ENCODE results near the gene SSBP3.

The SSBP3 gene

DNA sequence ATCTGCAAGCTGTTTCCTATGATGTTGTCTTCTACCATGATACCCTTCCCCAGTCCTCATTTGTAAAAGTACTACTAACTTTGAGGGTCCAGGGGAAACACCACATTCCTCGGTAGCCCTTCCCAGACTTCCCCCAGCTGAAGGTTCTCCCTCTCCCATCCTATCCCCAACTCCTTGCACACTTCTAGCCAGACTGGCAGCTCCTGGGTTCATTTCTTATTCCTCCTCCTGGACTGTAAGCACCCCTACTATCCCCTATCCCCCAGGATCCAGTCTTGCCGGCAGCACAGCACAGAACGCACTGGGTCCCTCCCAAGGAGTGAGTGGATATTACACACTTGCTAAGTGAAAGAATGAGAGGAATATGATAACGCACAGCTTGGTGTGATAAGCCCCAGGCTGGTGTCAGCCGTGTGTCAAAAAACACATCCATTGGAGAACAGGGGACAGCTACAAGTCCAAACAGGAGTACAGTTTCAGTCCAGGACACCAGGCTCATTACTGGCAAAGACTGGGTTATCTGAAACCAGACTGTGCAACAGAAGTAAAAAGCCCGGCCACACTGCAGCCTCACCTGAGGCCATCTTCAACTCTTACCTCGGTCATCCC is 100.2 kb downstream of the SSBP3 start:
- DNase-seq (ENCODE audit: low spot score), result no peak

DNA sequence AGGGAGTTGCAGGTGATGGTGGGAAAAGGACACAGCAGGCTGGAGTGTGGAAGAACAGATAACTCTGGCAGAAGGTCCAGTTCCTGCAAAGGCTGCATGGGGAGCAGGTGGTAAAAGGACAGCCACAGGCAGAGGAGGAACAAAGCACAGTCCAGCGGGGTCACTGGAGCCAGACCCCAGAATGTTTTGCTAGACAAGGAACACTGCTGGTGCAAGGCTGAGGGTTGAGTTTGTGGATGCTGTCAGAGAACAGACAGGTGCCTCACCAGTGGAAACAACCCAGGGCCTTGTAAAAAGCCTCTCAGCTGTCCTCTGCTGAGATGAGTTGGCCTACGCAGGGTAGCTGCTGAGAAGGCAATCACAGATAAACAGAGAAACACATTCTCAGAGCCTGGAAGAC is 101.7 kb downstream of the SSBP3 start:
- DNase-seq (ENCODE audit: low spot score), result no peak

DNA sequence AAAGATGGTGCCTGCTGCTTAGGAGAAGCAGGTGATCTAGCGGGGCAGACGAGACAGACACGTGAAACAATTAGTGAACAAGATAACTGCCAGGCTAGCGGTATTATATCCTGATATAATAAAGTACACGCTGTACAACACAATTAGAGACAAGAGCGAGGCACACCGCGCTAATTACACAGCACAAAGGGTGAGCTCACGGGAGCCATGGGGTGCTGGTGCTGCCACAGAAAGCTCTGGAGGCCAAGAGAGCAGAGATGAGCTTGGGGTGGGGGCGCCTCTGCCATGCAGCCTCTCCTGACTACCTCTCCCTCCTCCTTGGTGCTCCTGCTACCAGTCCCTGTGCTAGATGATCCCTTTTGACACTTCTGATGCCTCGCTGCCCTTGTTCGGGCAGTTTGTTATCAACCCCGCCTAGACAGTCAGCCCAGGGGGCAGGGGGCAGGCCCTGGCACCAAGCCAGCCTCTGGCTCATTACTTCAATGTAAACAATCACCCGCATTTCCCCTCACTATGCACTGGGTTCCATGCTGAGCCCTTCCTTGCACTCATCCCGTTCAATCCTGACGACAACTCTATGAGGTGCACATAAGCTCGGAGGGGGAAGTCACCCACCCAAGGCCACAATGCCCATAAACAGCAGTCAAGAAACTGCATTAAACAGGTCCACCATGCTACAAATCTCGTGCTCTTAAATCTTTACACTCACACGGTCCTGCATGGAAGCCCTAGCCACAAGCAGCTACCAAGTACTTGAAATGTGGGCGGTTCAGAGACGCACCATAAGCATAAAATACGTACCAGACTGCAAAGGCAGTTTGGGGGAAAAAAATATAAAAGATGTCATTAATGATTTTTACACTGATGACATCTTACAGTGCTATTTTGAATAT is 103.0 kb downstream of the SSBP3 start:
- DNase-seq (ENCODE audit: low spot score), result no peak

DNA sequence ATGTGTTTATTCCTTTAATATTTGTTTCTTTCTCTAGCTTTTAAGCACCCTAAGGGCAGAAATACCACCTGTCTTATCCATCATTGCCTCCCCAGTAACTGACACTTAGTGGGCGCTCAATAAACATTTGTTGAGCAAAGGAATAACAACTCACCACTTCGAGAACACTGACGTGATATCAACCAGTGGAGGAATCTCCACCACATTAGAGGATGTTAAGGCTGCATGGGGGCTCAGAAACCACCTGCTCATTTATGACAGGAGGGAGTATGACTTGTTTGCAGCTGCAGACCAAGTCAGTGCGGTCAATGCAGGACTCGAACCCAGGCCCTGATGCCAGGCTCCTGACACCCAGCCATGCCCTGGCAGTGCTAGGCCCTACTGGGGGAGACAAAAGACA is 103.6 kb downstream of the SSBP3 start:
- DNase-seq (ENCODE audit: low spot score), result no peak

DNA sequence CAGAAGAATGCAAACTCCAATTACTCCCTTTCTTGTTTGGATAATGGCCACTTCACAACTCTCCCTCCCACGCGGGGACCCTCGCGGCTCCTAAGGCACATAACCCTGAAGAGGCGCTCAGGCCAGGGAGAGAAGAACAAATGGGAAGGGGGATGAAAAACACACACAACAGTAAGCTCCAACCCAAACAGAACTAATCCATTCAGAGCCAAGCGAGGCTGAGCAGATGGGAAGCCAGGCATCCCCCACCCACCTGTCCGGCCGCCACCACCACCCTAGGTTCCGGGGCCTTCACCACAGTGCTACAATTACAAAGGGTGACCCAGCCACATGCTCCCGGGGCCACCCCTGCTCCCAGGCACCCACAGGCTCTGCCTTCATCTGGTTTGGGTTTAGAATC is 104.7 kb downstream of the SSBP3 start:
- DNase-seq (ENCODE audit: low spot score), result no peak

DNA sequence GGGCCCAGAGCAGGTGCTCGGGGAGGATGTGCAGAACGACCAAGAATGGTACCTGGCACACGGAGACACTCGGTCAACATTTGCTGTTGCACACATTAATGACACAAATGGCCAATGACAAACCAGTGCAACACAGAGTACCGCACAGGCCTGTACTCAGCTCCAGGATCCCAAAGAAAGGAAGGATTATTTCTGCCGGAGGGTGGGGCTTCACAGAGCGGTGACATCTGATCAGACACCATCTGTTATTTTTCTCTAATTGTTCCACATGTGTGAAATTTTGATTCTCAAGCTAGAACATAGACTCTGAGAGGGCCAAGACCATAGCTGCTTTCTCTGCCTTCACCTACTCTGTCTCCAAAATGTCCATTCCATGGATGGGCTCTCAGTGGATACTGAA is 105.8 kb downstream of the SSBP3 start:
- DNase-seq (ENCODE audit: low spot score), result no peak

DNA sequence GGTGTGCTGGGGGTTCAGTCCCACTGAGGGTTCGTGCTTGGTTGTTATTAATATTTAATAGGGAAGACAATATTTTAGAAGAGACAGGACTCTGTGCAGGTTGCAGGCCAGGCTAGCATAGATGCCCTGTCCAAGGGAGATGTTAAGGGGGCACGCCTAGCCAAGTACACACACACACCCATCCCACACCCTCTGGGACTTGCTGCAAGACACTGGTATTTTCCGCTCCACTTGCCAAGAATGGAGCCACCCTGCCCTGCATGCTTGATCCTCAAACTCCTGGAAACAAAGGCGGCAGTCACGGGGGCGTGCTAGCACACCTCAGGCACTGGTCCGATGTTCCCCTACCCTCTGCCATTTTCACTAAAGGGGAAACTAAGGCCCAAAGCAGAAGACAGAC is 107.2 kb downstream of the SSBP3 start:
- no peak for DNase-seq (ENCODE audit: low spot score)

DNA sequence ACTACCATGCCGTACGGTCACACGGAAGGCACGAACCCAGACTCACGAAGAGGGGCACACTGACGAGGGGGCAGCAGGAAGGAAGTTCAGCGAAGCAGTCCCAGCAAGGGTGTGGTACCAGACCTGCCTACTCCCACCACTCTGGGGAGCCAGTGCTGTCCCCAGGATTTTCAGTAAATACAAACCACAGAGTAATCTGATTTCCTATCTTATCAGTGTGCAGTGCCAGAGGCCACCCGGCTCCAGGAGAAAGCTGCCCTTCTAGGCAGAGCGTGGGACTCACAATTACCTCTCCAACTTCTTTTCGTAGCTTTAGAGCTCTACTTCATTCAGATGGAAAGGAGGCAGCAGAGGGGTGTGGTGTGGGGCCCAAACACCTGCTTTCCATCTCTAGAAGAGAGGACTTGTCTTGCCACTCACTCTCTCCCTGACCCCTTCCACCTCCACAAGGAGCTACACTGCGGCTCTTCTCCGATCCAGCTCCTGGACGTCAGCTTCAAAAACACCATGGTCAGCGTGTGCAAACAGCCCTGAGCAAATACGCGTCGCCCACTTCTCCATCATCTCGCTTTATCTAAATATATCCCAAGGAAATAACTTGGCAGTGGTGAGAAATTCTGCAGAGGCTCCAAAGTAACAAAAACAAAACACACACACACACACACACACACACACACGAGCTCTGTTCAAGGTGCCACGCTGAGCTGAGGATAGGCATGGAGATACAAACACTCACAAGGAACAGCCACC is 107.7 kb downstream of the SSBP3 start:
- DNase-seq (ENCODE audit: low spot score), result no peak

DNA sequence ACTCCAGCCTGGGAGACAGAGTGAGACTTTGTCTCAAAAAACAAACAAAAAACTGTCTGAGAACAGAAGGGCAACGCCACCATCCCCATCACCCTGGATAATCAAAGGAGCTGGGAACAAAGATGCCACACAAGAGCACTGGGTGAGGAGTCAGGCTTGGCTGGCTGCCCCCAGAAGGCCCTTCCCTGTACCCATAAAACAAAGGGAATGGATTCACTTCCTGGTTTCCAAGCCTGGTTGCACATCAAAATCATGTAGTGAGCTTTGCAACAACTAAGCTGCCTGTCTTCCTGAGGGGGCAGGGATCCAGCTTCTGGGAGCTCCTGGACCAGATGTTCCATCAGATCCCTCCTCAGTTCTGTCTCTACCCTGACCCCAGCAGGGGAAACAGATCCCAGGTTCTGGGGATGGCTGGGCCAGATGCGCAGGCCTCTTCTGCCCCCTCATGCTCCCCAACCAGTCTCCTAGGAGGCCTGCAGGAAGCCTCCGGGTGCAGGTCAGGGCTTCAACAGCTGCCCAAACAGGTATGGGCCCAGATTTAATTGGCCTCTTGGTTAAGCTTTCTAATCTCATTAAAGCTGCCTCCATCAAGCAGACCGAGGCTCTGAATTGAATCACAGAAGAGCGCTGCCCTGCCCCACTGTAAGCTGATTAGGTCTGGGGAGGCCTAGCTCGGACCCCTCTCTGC is 108.5 kb downstream of the SSBP3 start:
- peak; percentile 93 for DNase-seq (ENCODE audit: low spot score)

DNA sequence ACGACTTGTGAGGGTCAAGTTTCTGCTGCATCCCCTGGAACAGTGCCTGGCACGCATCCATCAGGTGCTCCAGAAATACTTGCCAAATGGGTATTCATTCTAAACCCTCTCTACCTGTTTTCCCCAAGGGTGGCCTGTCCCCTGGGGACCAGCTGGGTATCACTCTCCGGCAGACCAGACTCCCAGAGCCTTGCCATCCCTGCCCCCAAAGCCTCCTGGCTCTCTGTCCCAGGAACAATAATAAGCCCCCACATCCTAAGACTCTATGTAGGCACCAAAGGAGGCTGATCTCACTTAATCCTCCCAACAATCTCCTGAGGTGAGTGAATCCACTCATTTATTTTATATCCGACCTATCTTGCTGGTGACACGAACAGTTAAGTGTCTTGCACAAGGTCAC is 109.5 kb downstream of the SSBP3 start:
- no peak for DNase-seq (ENCODE audit: low spot score)

DNA sequence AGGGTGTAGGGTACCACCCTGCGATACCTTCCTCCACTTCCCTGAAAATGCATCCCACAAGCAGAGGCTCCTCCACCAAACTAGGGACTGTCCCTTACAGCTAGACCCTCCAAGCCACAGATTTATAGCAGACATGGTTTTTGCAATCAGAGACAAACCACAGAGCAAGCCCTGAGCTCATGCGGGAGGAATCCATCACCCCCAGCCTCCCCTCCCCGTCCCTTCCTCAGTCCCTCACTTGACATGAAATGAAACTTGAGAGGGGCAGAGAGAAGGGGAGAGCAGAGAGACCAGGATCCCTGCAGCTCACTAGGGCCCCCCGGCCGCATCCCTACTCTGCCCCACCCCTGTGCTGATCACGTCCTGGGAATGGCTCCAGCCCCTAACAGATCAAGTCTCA is 111.3 kb downstream of the SSBP3 start:
- DNase-seq (ENCODE audit: low spot score), result no peak

DNA sequence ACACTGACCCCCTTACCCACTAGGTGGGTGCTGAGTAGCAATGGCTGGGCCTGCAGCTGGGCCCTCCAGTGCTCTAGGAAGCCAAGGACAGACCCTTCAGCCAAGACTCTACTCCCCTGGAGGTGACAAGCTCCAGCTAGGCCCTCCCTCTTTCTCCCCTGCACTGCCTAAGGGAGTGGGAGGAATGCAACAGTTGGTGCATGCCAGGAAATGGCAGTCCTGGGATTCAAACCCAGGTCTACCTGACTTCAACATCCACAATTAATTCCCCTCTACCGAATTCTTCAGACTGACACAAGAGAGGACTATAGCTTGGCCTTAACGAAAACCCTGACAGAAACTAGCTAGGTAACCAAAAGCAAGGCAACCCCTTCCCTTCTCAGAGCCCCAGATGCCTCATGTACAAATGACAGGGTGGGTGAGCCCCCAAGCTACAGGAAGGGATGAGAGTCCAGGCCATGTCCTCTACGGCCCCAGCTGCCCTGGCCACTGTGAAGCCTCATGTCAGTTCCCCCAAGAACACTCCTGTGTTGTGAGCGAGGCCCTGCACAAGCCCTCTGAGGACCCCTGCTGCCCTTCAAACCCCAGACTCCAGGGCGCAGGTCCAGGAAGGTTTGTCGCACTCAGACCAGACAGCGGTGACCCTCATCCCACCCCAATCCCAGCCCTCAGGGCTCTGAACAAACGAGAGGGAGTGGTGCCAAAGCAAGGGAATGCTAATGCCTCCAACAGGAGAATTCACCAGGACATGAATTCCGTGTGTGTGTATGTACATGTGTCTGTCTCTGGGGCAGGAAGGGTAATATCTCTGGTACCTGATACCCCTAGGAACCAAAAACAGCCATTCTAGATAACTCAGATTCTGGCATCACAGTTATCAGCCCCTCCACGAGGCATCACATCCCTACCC is 113.9 kb downstream of the SSBP3 start:
- DNase-seq (ENCODE audit: low spot score), result no peak

DNA sequence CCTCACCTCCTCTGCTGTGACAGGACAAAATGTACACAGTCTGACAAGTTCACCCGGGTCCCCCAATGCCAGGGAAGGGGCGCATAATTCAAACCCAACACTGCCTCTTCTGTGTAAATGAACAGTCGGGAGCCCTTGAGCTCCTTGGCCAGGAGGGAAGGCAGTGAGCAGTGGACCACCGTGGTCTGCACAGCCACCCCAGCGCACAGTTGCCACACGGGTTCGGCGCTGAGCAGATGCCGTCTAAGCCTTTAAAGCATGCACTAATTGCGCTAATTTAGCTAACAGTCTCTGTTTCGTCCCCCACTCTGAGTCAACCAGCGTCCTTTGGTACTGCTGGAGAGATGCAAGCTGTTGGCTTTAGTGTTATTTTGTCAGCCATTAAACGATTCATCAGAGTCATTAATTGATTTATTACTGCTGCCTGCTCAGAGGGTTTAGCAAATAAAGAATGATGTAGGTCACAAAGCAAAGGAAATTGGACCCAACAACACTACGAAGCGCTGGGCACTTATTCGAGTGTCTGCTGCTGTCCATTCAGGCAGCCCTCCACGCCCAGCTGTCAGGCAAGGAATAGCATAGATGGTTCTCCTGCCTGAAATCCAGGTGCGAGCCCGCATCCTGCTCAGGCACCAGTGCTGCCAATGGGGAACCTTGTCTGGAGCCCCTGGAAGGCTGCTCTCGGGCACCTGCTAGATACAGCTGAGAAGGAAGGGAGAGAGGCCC is 114.8 kb downstream of the SSBP3 start:
- no peak for DNase-seq (ENCODE audit: low spot score)

DNA sequence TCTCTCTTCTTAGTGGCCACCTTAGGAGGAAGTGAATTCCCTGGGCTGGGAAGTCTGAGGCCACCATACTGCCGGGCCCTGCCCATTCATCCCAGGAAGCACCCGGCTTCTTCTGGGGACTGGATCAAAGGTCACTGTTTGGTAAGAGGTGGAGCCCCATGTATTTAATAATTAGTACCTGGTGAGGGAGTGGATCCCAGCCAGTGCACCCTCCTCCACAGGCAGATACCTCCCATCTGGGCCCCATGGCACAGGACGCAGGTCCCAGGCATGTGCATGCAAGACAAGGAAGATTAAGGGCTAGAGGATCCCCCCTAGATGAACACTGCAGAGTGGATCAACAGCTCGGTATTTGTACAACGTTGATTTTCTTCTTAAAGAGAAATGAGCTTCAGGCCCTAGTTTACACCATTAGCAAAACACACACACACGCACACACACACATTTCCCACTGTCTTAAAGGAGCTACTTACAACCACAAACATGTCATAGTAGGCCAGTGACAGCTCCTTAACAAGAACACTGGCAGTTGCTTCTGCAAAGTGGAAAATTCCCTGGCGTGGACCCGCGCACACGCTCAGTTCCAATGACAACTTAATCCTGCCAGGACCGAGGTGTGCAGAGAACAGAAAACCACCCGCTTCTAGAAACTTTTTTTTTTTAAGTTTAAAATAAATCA is 115.5 kb downstream of the SSBP3 start:
- DNase-seq (ENCODE audit: low spot score), result peak; percentile 64

DNA sequence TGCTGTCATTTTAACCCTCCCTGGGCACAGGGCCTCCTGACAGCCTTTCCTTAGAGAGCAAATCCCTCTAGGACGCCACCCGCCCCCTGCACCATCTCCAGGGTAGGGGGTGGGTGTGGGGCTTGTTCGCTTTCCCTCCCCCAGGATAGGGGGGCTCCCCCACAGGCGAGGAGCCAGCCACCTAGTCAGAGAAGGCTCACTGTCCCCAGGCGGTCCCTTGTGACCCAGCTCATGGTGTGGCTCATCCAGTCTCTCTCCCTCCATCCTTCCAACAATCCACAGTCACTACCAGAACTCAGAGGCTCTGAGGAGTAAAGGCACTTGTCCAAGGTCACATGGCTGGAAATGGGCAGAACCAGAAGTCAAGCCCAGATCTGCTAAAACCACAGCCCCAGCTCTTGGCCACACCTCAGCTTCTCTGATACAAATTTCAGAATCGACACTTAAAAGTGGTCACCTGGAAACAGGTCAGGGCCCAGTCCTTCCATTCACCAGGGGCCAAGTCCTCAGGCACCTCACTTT is 116.4 kb downstream of the SSBP3 start:
- no peak for DNase-seq (ENCODE audit: low spot score)

DNA sequence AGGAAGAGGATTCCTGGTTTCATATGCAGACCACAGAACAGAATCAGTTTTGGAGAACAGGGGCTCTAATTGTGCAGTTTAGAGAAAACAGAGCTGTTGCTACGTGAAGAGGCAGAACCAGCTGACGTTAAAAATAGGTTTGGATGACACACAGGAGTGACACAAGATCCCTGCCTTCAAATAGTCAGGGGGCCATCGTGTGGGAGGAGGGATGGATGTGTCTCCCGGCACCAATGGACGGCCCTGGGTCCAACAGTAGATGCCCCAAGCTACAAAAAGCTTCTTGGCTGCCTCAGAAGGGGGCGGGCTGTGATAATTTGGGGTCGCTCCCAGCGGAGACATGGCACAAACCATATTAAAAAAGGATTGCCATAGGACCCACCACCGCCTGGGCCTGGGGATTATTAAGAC is 118.4 kb downstream of the SSBP3 start:
- DNase-seq (ENCODE audit: low spot score), result peak; percentile 53

DNA sequence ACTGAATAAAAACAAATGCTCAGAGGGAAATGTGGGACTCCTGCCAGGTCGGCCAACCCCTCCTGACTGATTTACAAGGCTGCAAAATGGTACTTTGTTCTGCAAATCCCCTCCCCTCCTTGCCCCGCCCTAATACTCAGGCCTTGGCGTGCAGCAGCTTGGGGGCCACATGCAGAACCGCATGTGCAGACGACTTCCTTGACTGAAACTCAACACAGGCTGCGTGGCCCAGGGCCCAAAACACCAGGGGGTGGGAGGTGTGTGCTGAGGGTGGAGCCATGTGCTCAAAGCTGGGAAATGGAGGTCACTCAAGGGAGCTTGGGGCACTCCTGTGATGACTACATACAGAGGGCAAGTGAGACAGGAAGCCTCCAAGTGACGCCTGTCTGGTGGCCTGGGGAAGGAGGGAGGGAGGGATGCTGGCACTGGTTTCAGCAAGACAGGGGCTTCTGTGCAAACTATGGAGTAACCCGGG is 119.0 kb downstream of the SSBP3 start:
- DNase-seq (ENCODE audit: low spot score), result peak; percentile 69

DNA sequence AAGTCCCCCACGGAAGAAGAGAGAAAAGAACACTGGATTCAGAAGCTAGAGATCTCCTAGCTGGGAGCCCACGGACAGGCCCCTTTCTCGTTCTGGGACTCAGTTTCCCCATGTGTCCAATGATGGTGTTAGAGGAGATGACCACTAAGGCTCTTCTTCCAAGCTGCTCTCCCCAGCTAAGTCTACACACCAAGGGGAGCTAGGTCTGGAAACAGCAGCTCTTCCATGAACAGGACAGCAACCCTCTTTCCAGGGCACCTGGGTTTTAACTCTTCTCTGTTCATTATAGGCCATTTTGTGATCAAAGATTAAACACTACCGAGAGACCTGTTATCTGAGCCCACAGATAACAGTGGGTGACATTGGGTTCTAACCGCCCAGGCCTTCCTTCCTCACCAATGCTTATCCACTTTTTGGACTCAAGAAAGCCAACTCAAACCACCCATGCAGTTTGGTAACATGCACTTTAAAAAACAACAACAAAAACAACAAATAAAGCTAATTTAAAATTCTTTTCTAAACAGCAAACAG is 120.3 kb downstream of the SSBP3 start:
- no peak for DNase-seq (ENCODE audit: low spot score)

DNA sequence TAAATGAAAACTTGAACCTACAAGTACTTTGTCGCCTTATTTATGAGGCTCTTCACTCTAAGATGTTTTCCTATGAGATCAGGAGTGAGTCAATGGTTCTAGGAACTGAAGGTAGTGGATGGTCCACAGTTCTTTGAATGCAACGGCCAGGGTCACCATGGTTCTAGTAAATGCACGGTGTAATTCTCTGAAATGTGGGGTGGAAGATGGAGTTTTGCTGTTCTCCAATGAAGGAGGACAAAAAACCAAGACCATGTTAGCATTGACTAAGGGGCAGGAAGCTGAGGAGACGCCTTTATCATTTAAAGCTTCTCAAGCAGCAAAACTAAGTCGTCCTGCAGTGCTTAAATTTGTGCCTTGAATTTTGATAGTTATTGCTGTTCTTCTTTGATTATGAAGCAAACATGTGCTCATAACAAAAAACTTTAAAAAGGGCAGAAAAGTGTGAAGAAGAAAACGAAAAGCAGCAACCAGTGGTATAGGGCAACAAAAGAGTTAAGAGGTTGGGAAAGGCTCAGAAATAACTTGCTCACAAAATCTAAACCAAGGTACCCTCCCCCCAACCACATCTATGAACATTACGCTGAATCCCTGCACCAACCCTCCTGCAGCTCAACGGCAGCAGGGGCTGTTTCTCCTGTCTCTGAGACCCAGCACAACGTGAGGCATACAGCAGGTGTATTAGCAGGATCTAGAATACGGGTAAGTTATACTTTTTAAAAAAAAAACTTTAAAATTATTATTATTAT is 121.2 kb downstream of the SSBP3 start:
- DNase-seq (ENCODE audit: low spot score), result no peak

Data from Ammon's horn (tissue), 1 donor.